Measurements from ENCODE around the gene ECHDC1. TPM values are rescaled to one million over a fixed set of nuclear protein-coding genes. Genes with fewer than 3 reads are reported as not detected.

Gene ECHDC1
- total RNA-seq, 1 experiment from 2014 or later: 47.2 TPM

- BruUV-seq (replicated peaks): no TSS peak
- CTCF ChIA-PET: no interaction called here
- Histone ChIP-seq H3K9me3 (ENCODE audit: control insufficient read depth in 1 of 2, insufficient read depth in 1 of 2, low read depth in 1 of 2, low read length in 2 of 2) (no peaks in the 10 kb centered on the region), H3K27me3 (ENCODE audit: insufficient read depth, low read length) (no peaks in the 10 kb centered on the region), H3K27ac (ENCODE audit: low read depth, low read length) (no peak overlapping the region), H2AFZ (ENCODE audit: low read depth, low read length, poor library complexity, severe bottlenecking) (no peak overlapping the region), H3K36me3 (ENCODE audit: control insufficient read depth in 1 of 2, insufficient read depth in 2 of 2, low read length in 2 of 2) (peaks cover 4 to 11% of the 10 kb centered on the region in 2 experiments; a peak in 2 of 4 replicates), H3K9me2 (ENCODE audit: insufficient read depth) (no peaks in the 10 kb centered on the region), H3K4me2 (ENCODE audit: low read length) (no peak overlapping the region), H4K20me1 (ENCODE audit: insufficient read depth) (peaks cover 7% of the 10 kb centered on the region; the same call in 1 of the 2 replicates), H3K4me1 (ENCODE audit: control insufficient read depth in 1 of 2, insufficient read depth in 2 of 2, low read length in 2 of 2) (no peaks in the 10 kb centered on the region), H3K79me2 (ENCODE audit: insufficient read depth, low read length) (peaks cover 62% of the 10 kb centered on the region), H3K4me3 (replicated peaks in 1 of 2; ENCODE audit: low read depth in 1 of 2, low read length in 2 of 2) (no peak overlapping the region), H3K9ac (ENCODE audit: low read length) (no peak overlapping the region)
- ATAC-seq (no peak), DNase-seq (ENCODE audit: low read depth, low spot score) (no peak)
- RAD21 ChIA-PET (ENCODE audit: low non-redundant PET in 1 of 2, low total read pairs in 2 of 2, uncharacterized antibody in 2 of 2, unreplicated experiment in 2 of 2): no interaction called here
- intact Hi-C loops (cut with micrococcal nuclease): no loop called here
- TF ChIP-seq, protein P1, sequence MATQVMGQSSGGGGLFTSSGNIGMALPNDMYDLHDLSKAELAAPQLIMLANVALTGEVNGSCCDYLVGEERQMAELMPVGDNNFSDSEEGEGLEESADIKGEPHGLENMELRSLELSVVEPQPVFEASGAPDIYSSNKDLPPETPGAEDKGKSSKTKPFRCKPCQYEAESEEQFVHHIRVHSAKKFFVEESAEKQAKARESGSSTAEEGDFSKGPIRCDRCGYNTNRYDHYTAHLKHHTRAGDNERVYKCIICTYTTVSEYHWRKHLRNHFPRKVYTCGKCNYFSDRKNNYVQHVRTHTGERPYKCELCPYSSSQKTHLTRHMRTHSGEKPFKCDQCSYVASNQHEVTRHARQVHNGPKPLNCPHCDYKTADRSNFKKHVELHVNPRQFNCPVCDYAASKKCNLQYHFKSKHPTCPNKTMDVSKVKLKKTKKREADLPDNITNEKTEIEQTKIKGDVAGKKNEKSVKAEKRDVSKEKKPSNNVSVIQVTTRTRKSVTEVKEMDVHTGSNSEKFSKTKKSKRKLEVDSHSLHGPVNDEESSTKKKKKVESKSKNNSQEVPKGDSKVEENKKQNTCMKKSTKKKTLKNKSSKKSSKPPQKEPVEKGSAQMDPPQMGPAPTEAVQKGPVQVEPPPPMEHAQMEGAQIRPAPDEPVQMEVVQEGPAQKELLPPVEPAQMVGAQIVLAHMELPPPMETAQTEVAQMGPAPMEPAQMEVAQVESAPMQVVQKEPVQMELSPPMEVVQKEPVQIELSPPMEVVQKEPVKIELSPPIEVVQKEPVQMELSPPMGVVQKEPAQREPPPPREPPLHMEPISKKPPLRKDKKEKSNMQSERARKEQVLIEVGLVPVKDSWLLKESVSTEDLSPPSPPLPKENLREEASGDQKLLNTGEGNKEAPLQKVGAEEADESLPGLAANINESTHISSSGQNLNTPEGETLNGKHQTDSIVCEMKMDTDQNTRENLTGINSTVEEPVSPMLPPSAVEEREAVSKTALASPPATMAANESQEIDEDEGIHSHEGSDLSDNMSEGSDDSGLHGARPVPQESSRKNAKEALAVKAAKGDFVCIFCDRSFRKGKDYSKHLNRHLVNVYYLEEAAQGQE (IDR thresholded peaks at IDR 0.05; ENCODE audit: low read depth): no peak
- TF ChIP-seq MAX (IDR thresholded peaks at IDR 0.05): no peak
- TF ChIP-seq POLR2A (IDR thresholded peaks at IDR 0.05; ENCODE audit: borderline replicate concordance, extremely low read depth, insufficient read depth, insufficient read length): no peak
- TF ChIP-seq EZH2 (IDR thresholded peaks at IDR 0.05): no peak
- TF ChIP-seq RAD21 (IDR thresholded peaks at IDR 0.05; ENCODE audit: low read depth): no peak
- no peak for TF ChIP-seq EGR1 (IDR thresholded peaks at IDR 0.05; ENCODE audit: low read depth)
- TF ChIP-seq, protein P2, sequence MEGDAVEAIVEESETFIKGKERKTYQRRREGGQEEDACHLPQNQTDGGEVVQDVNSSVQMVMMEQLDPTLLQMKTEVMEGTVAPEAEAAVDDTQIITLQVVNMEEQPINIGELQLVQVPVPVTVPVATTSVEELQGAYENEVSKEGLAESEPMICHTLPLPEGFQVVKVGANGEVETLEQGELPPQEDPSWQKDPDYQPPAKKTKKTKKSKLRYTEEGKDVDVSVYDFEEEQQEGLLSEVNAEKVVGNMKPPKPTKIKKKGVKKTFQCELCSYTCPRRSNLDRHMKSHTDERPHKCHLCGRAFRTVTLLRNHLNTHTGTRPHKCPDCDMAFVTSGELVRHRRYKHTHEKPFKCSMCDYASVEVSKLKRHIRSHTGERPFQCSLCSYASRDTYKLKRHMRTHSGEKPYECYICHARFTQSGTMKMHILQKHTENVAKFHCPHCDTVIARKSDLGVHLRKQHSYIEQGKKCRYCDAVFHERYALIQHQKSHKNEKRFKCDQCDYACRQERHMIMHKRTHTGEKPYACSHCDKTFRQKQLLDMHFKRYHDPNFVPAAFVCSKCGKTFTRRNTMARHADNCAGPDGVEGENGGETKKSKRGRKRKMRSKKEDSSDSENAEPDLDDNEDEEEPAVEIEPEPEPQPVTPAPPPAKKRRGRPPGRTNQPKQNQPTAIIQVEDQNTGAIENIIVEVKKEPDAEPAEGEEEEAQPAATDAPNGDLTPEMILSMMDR (IDR thresholded peaks at IDR 0.05 in 2 of 3, conservative IDR thresholded peaks at IDR 0.05 in 1 of 3; ENCODE audit: borderline replicate concordance in 1 of 3, insufficient read depth in 1 of 3, low read depth in 2 of 3, low read length in 2 of 3): no peak
- no peak for TF ChIP-seq YY1 (IDR thresholded peaks at IDR 0.05; ENCODE audit: extremely low read depth, insufficient replicate concordance, low read depth, low read length)
- no peak for TF ChIP-seq TCF7L2 (IDR thresholded peaks at IDR 0.05; ENCODE audit: borderline replicate concordance, extremely low read depth, insufficient read depth, insufficient read length)
- TF ChIP-seq SP1 (IDR thresholded peaks at IDR 0.05; ENCODE audit: low read depth): no peak
- TF ChIP-seq, protein P3, sequence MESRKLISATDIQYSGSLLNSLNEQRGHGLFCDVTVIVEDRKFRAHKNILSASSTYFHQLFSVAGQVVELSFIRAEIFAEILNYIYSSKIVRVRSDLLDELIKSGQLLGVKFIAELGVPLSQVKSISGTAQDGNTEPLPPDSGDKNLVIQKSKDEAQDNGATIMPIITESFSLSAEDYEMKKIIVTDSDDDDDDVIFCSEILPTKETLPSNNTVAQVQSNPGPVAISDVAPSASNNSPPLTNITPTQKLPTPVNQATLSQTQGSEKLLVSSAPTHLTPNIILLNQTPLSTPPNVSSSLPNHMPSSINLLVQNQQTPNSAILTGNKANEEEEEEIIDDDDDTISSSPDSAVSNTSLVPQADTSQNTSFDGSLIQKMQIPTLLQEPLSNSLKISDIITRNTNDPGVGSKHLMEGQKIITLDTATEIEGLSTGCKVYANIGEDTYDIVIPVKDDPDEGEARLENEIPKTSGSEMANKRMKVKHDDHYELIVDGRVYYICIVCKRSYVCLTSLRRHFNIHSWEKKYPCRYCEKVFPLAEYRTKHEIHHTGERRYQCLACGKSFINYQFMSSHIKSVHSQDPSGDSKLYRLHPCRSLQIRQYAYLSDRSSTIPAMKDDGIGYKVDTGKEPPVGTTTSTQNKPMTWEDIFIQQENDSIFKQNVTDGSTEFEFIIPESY (IDR thresholded peaks at IDR 0.05; ENCODE audit: extremely low read depth, insufficient replicate concordance, low read length): no peak
- TF ChIP-seq EZH2phosphoT487 (IDR thresholded peaks at IDR 0.05; ENCODE audit: borderline replicate concordance): no peak
- no peak for TF ChIP-seq JUND (IDR thresholded peaks at IDR 0.05)
- TF ChIP-seq SIN3A (IDR thresholded peaks at IDR 0.05; ENCODE audit: low read depth): no peak
- TF ChIP-seq FOSL1 (IDR thresholded peaks at IDR 0.05; ENCODE audit: low read depth): no peak
- no peak for TF ChIP-seq ZNF274 (IDR thresholded peaks at IDR 0.05; ENCODE audit: low read depth, low read length)
- no peak for TF ChIP-seq SRF (IDR thresholded peaks at IDR 0.05; ENCODE audit: low read depth)
- TF ChIP-seq, protein P4, sequence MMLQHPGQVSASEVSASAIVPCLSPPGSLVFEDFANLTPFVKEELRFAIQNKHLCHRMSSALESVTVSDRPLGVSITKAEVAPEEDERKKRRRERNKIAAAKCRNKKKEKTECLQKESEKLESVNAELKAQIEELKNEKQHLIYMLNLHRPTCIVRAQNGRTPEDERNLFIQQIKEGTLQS (IDR thresholded peaks at IDR 0.05): no peak
- POLR2A ChIA-PET: no interaction called here
These were observed 10.9 kb downstream of the ECHDC1 start for GRCh38 chr6:127332383-127332961.

All from HCT116 (cell line).